Activated CD8-positive, alpha-beta memory T cell treated with anti-CD3 and anti-CD28 coated beads, Interleukin-2, amount 50 U/mL, for 24 hours (primary cell): ENCODE results near the gene MUC12.
"Not testable (repeated sequence)": the region's sequence is repeated elsewhere in the genome, so short reads cannot be mapped to it uniquely, and the experiment has no call there.

Experiments
- DNase-seq: peaks from one replicate; pipeline ENCODE4 v3.0.0-alpha.2; 2020; ENCODE audit errors: extremely low read depth

The MUC12 gene

DNA sequence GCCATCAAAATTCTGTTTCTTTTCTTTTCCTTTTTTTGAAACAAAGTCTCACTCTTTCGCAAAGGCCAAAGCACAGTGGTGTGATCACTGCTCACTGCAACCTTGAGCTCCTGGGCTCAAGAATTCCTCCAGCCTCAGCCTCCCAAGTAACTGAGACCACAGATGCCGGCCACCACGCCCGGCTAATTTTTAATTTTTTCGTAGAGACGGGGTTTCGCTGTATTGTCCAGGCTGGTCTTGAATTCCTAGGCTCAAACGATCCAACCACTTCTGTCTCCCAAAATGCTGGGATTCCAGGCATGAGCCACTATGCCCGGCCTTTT lies 90.2 kb downstream of the MUC12 start:
- no peak for DNase-seq

DNA sequence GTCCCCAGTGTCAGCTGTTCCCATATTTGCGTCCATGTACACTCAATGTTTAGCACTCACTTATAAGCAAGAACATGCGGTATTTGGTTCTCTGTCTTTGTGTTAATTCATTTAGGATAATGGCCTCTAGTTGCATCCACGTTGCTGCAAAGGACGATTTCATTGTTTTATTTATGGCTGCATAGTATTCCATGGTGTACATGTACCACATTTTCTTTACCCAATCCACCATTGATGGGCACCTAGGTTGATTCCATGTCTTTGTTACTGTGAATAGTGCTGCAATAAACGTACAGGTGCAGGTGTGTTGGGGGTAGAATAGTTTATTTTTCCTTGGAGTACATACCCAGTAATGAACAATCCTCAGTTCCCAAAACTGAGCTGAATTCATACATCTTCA lies 91.6 kb downstream of the MUC12 start:
- no peak for DNase-seq

DNA sequence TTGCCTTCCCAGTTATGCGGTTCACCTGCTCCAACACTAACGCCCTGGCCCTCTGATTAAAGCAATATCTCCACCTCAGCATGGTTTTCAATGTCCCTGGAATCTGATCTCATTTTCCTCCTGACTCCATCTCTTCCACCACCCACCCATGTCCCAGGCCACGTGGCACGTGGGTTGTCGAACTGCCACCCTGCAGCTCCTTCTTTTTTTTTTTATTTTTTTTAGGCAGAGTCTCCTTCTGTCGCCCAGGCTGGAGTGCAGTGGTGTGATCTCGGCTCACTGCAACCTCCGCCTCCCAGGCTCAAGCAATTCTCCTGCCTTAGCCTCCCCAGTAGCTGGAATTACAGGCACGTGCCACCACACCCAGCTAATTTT lies 94.8 kb downstream of the MUC12 start:
- not testable (repeated sequence) for DNase-seq

DNA sequence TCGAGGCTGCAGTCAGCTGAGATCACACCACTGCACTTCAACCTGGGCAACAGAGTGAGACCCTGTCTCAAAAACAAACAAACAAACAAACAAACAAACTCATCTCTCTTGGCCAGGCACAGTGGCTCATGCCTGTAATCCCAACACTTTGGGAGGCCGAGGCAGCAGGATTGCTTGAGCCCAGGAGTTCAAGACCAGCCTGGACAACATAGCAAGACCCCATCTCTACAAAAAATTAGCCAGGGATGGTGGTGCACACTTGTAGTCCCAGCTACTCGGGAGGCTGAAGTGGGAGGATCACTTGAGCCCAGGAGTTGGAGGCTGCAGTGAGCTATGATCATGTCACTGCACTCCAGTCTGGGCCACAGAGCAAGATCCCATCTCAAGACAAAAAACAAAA lies 95.8 kb downstream of the MUC12 start:
- DNase-seq, result not testable (repeated sequence)

DNA sequence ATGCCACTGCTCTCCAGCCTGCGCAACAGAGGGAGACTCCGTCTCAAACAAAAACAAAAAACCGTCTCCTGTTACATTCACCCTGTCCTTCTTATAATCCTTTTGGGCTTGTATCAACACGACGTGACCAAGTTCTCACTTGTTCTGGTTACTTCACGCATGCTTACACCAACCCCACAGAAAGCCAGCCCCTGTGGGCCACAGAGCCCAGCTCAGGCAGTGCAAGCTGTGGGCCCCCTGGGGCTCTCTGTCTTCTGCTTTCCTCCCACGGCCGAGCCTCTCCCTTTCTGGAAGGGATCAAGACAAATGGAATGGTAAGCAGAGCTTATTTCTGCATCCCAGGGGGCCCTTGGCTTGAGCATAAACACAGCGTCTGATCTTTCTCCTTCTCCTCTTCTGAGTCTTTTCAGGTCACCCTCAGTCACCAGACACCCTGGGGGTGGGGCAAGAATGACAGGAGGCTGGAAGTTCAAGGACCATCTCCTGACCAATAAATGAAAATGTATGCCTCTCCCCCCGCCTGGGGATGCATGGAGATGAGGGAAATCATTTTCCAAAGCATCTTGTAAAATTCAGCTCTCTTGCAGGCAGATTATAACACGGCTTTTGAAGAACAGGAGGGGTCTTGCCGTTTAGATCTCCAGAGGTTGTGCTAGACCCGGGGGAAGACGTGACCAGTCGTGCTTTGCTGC lies 96.9 kb downstream of the MUC12 start:
- no peak for DNase-seq

DNA sequence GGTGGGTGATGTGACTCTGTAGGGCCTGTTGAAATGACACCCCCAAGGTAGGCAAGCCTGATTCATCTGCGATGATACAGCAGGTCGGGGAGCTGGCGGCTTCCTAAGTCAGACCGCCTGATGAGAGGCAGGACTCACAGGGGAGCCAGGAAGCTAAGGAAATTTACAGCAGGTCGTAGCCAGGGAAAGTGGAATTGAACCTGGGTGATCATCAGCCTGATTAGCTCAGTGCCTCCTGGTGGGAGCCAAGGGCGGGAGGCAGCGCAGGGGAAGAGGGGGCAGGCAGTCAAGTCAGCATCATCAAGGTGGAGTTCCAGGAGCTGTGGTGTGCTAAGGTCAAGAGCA lies 97.4 kb downstream of the MUC12 start:
- DNase-seq, result no peak

DNA sequence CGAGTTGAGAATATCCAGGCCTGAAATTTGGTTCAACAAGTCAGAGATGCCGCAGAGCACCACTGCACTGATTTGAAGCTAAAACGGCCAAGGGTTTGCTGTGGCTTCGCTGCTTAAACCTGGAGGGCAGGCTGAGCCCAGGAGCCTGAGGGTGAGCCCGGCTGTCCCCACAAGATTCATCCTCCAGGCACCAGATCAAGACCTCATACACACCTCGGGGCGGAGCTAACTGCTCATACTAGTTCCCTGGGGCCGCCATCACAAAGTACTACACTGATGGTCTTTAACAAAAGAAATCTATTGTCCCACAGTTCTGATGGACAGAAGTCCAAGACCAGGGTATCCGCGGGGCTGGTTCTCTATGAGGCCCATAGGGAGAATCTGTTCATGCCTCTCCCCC lies 99.0 kb downstream of the MUC12 start:
- DNase-seq, result no peak
